Globus pallidus (tissue), 1 donor: ENCODE measurements around the gene BRD8.
"Not testable (repeated sequence)": the region's sequence is repeated elsewhere in the genome, so short reads cannot be mapped to it uniquely, and the experiment has no call there.

Experiments
- DNase-seq: peaks from one replicate; pipeline ENCODE4 v3.0.0-alpha.2; 2015; ENCODE audit warnings: low spot score

The BRD8 gene

DNA sequence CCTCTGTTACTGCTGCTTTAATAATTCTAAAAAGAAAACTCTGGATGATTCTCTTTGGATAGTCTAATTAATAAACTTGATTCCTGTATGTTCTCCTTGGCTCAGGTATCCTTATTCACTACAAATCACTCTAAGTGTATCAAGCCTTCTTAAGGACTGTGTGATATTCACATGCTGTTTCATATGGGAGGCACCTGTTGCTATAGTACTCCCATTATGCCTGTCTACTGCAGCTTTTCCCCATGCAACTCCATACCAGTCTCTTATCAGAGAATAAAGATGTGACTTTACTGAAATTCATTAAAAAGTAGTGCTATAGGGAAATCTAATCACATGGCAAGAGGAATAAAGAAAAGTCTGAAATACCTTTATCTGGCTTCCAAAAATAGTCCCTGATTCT is 14.7 kb downstream of the BRD8 start:
- DNase-seq, result no peak

DNA sequence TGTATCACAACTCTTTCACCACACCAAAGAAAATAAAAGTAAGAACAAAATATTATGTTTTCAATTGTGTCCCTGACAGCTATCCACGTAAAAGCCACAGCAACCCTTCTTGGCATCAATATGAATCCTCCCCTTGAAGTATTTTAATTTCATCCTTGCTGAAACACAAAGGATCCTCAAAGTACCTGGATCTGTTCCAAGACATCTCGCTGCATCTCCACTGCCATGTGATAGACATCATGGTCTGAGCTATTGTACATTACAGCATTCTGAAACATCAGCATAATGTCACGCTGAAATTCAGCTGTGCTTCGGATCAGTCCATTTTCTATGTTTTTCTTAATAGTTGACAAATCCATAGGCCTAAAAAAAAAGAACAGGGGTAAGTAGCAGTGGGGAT is 17.7 kb downstream of the BRD8 start:
- no peak for DNase-seq

DNA sequence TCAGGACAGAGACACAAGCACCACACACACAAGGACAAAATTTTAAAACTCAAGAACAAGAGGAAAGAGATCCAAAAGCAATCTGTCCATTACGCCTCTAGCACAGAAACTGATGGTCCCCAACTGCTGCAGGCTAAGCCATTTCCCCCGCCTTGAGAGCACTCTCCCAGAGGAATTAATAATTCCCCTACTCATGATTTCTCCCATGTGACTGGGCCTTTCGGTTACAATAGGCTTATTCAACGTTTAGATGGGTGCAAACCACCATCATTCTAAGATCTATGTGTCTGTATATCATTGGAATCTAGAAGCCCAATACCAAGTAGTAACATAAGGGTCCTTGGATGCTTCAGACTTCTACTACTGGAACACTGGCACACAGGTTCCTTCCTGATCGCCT is 18.8 kb downstream of the BRD8 start:
- DNase-seq, result peak; percentile 73

DNA sequence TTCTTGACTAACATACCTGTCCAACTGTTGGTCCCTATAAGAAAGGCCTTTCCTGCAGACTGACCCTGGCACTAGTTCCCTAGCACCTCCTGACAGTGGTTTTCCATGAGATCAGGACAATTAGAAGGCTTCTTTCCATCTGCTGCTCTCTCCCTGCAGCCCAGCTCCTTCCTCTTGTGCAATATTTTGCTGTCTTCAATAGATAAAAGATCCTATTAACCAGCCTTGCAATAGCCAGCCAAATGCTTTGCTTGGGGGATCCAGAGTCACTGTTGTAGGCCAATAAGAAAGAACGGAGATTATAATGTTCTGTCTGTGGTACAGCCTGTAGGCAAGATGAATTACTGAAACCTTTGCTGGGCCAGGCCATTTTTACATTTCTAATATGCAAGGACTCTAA is 20.8 kb downstream of the BRD8 start:
- DNase-seq, result no peak

DNA sequence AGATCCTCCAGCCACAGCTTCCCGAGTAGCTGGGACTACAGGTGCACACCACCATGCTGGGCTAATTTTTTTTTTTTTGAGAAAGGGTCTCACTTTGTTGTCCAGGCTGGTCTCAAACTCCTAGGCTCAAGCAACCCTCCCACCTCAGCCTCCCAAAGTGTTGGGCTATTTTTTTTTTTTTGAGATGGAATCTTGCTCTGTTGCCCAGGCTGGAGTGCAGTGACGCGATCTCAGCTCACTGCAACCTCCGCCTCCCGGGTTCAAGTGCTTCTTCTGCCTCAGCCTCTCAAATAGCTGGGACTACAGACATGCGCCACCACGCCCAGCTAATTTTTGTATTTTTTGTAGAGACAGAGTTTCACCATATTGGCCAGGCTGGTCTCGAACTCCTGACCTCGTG is 22.5 kb downstream of the BRD8 start:
- not testable (repeated sequence) for DNase-seq

DNA sequence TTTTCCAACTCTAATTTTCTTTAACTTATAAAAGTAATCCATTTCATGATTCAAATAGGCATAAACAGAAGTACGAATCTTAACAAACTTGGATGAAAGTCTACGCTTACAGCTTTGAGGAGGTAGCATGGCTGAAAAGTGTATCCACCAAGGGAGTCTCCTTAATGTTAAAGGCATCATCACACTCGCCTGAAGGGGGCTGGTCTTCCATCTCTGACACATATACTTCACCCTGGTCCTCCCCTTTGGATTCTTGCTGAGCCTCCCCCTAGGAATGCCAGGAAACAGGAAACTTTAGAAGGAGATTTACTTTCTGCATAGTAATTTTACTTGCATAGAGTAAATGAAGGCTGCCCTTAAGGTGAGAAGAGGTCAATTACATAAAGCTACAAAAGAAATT is 28.9 kb downstream of the BRD8 start:
- no peak for DNase-seq

DNA sequence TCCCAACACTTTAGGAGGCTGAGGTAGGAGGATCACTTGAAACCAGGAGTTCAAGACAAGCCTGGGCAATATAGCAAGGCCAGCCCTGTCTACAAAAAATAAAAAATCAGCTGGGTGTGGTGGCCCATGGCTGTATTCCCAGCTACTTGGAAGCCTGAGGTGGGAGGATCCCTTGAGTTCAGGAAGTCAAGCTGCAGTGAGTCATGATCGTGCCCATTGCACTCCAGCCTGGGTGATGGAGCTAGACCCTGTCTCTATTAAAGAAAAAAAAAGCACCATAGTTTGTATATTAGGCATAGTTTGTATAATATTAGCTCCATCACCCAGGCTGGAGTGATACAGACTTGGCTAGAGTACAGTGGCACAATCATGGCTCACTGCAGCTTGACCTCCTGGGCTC is 29.6 kb downstream of the BRD8 start:
- no peak for DNase-seq

DNA sequence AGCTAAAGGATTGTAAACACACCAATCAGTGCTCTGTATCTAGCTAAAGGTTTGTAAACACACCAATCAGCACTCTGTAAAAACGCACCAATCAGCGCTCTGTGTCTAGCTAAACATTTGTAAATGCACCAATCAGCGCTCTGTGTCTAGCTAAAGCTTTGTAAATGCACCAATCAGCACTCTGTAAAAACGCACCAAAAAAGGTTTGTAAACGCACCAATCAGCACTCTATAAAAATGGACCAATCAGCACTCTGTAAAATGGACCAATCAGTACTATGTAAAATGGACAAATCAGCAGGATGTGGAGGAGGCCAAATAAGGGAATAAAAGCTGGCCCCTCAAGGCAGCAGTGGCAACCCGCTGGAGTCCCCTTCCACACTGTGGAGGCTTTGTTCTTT is 34.9 kb downstream of the BRD8 start:
- not testable (repeated sequence) for DNase-seq

DNA sequence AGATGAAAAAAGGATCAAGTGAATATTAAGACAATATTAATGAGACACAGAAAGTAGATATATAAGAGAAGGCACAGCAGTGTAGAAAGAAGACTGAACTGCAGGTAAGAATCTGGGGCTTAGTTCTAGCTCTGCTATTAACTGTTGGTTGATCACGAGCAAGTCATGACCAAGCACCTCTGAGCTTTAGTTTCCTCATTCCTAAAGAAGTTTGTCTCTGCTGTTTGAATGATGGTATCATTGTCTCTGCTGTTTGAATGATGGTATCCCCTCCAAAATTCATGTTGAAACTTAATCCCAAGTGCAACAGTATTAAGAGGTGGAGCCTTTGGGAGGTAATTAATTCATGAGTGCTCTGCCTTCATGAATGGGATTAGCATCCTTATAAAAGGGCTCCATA is 36.7 kb downstream of the BRD8 start:
- DNase-seq, result no peak

DNA sequence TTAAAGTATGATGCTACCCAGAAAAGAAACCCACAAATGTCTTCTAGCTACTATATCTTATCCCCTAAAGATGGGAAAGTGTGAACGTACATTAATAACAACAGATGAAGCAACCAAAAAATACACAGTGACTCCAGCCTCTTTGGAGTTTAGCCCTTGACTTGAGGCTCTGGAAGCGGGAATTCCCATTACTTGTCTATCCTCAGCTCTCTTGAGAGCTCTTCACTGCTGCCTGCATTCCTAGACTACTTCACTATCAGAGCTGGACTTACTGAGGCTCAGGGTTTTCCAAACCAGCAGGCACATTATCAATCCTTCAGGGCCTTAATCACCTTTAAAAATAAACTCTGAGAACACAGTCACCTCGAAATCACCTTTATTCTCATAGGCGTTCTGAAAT is 38.2 kb downstream of the BRD8 start:
- DNase-seq, result no peak

DNA sequence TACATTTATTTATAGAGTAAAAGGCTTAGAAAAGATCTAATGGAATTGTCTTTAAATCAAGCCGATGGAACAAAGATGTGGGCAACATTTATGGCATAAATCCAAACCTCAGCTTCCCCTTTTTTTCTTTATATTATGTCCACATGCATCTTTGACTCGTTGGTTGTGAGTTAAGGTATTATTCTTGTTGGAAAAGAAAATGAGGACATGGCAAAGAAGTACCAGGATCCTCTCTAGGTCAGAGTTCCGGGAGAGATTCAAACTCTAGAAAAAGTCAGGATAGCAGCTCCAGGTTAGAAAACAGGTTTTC is 38.7 kb downstream of the BRD8 start:
- no peak for DNase-seq

DNA sequence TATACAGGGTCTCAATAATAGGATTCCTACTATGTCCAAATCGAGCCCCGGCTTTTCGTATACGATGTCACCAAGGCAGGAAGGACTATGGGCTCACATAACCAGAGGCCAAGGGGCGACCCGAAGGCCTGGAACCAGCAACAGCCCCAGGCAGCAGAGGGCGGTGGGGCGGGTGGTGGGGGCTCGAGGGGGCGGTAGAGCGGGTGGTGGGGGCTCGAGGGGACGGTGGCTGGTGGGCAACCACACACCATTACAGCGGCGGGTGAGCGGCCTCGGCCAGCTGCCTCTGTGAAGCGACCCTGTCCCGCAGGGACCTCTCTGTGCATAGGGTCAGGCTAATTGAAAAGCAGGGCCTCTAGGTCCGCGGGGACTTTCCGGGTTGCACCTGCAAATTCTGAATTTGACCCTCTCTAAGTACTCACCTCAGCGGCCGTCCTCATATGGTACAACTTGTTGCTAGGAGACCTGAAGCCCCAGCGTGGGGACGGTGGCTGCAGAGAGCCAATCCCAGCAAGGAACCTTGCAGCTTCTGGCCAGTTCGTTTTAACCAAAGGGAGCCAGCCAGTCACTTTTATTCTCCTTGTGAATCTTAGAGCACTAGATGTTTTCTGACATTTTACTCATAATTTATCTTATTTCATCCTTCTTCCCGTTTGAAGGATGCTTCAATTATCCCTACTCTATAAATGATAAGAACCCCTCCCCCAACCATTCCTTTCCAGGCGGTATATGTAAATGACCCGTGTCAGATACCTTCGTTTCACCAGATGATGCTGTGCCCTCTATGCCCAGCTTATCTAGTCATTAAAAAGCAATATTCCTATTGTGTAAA is 39.3 kb downstream of the BRD8 start, which contains the start of gene NME5:
Gene NME5 (minus strand): TSS at position 480 of the 832 bp plus-strand sequence. CDS start 648 bp downstream, outside the sequence.
- DNase-seq, result peak; percentile 52

DNA sequence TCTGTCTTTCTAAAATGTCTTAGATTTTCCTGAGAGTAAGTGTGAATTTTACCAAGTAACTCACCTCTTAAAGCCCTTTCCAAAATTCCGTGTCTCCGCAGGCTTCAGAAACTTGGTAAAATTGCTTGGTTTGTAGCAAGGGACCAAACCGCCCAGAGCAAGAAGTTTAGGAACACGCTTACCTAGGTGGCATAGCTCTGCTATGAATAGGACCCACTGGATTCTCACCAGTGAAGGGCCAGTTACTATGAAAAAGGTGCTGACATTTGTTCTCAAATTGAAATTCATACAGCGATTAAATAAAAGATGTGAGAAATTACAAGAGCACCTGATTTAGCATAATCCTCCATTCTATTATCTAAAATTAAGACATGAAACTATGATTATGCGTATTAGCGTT is 45.9 kb downstream of the BRD8 start:
- DNase-seq, result no peak

DNA sequence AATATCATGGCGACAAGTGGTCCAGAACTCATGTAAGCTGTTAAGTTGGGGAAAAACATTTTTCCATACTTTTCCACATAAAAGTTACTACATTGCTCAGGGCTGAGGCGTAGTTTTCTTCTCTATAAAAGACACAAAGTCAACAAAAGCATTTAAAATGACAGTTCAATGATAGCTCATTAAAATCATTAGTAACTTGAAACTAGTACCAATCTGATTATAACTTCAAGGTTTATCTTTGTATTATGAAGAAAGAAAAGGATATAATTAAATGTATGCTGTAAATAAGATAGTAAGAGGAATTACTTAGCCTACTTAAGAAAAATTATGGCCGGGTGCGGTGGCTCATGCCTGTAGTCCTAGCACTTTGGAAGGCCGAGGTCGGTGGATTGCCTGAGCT is 49.1 kb downstream of the BRD8 start:
- no peak for DNase-seq

DNA sequence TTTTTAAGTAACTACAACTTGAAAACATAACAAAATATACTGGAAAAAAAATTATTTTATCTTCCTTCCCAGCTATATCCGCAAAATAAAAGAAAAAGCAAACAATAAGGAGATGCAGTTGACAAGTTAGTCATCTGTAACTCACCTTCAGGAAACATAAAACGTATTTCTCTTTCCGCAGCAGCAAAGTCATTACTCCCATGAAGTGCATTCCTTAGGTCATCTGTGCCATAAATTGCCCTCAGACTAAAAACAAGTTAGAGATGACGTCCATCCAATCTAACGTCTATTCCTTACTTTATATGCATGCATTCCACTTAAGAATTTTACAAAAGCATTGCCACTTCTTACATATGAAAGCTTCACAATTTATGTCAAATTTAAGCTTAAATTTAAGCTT is 50.1 kb downstream of the BRD8 start:
- no peak for DNase-seq

DNA sequence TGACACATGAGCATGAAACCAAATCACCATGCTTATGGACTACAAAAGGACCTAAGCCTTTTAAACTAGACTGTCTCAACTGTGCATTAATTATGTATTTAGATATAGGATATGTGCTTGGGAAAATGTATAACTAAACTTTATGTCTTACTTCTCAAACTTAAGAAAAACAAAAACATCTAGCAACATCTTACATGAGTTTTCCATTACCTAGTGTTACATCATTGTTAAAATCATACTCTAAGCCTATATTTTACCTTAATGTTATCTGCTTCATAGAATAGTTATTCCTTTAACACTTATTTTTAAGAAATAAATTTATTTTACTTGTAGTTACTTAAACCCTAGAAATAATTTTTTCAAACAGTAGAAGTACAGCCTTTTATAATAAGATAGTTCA is 63.2 kb downstream of the BRD8 start:
- DNase-seq, result no peak

DNA sequence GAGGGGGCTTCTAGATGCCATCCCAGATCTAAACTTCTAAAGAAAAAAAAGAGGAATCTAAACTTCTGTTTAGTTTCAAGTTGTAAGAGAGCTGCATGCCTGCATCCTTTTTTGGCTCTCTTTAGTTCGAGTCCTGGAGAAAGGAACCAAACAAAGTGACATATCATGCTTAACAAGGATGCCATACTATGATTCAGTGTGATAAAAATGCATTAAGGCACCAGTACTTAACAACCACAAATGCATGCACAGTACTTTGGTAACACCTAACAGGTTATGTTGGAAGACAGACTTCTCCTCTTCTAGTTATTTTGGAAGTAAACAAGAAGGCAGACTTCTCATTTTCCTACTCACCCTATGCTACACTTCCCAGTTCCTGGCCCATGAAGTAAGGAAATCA is 66.5 kb downstream of the BRD8 start:
- no peak for DNase-seq

DNA sequence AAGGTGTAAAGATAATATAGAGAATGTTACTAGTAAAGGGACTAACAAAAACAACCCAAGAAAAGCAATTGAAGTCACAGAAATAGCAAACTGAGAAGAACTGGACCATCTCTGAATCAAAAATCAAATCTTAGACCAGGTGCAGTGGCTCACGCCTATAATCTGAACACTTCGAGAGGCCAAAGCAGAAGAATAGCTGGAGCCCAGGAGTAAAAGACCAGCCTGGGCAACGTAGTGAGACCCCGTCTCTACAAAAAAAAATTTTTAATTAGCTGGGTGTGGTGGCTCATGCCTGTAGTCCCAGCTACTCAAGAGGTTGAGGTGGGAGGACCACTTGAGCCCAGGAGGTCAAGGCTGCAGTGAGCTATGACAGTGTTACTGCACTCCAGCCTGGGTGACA is 67.2 kb downstream of the BRD8 start:
- DNase-seq, result no peak

DNA sequence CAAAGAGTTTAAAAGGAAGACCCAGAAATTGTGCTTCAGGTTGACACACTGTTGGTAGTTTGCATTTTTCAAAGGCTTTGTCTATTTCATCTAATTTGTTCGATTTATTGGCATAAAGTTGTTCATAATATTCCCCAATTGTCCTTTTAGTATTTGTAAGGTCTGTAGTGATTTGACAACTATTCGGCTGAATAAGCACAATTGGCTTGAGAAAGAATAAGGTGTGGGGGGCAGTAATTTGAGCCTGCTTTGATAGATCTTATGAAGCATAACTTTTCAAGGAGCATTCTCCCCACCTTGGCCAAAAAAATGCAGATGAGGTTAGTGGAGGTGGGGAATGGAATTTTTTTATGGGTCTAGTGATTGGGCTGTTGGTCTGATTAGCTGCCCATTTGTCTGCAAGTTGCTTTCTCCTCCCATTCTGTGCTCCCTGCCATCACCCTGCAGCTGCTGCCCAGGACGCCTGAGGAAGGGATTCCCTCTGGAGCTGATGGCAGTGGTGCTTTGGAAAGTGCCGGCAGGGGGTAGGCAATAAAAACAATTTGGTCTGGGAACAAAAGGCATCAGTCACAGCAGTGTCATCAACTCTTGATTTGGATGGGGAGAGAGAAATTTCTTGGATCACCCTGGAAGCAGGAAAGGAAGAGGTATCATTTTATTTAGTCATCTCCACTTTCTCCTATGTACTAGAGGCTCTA is 68.0 kb downstream of the BRD8 start:
- DNase-seq, result no peak

DNA sequence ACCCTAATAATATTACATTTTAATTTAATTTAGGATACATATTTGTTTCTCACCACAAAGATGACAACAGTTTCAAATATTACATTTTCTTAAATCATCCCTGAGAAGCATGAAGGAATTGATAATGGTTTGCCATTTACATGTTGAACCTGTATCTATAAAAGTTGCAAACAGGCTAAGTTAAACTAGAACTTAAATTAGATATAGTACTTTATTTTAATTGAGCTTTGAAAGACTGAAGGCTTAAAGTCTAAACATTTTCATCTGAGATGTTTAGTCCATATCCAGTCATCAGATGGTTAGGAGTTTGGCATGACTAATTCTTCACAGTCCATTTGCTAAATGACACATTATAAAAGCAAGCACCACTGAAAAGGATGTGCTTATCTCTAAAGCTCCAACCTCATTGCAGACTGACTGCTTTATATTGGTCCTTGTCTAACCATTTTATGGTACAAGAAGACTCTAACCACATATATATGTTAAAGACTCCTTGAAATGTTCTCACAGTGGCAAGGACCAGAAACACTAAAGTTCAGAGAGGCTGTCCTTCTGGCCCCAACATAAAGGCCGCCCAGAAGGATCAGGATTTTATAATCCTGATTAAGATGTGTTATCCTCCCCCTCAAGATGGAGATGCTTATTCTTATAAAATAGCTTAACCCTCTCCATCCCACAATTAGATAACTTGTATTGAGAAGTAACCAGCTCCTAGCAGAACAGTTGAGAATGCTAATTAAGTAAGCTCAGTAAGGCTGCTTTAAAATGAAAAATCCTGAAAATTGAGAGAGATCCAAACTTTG is 68.8 kb downstream of the BRD8 start:
- no peak for DNase-seq

DNA sequence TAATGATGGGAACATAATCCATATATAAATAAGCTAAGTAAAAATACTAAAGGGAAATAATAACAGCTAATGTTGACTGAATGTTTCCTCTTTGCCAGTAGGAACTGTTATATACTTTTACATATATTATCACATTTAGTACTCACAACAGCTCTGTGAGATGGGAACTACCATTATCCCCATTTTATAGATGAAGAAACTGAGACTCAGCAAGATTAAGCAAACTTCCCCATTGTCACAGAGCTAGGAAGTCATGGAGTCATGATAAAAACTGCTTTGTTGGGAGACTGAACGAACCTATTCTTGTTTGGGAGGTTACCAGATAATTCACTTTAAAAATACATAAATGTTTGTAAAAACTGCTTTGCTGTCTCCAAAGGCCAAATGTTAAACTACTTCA is 71.2 kb downstream of the BRD8 start:
- DNase-seq, result no peak

DNA sequence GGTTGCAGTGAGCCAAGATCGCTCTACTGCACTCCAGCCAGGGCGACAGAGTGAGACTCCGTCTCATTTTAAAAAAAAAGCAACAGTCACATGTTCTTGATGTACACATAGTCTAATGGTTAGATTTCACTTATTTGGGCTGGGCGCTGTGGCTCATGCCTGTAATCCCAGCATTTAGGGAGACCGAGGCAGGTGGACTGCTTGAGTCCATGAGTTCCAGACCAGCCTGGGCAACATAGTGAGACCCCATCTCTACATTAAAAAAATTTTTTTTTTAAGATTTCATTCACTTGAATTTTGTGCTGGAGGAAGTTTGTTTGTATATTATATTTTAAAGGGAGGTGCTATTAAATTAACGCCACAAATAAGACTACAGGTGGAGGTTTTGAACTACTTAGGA is 72.7 kb downstream of the BRD8 start:
- DNase-seq, result no peak

DNA sequence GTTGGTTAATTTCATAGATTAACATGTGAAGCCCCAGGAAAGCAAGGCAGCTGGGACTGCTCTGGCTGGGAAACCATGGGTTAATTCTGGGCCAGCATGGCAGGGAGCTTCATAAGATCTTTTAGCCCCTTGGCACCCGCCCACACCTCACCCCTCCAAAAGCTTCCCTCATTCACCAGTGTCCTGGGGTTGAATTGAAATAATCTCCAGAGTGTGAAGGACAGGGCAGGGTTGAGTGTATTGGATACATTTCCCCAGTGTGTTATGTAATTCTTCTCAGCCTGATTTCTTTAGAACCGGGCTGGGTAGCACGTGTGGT is 75.2 kb downstream of the BRD8 start:
- DNase-seq, result no peak
